DND-41 (cell line): ENCODE data around the gene EPHA3.

Experiments
- ATAC-seq: fragments of 200-7000 bp; cut with Tn5 transposase; 3 replicates; pipeline ENCODE4 v1.9.1; 2021; ENCODE audit warnings: low read depth; ENCODE audit not compliant: insufficient read depth
- DNase-seq: peaks from one replicate; pipeline ENCODE4 v3.0.0-alpha.2; 2020
- H2AFZ ChIP-seq: 2 replicates; pipeline ENCODE4 v1.6.0; 2012; ENCODE audit warnings: low read depth, low read length
- H3K27ac ChIP-seq: 2 replicates; pipeline ENCODE4 v1.5.1; 2012; ENCODE audit warnings: low read length, inconsistent platforms
- H3K27me3 ChIP-seq: fragments of 200-600 bp; sonication (generic); 2 replicates; pipeline ENCODE4 v1.6.0; 2012; ENCODE audit warnings: low read length, mild to moderate bottlenecking, inconsistent platforms; ENCODE audit not compliant: insufficient read depth, poor library complexity
- H3K36me3 ChIP-seq: 2 replicates; pipeline ENCODE4 v1.5.1; 2012; ENCODE audit warnings: low read length, inconsistent platforms; ENCODE audit not compliant: insufficient read depth
- H3K4me1 ChIP-seq: 2 replicates; pipeline ENCODE4 v1.5.1; 2012; ENCODE audit warnings: mild to moderate bottlenecking, low read length; ENCODE audit not compliant: insufficient read depth
- H3K4me2 ChIP-seq: 2 replicates; pipeline ENCODE4 v1.6.0; 2012; ENCODE audit warnings: mild to moderate bottlenecking, moderate library complexity, low read length, inconsistent platforms; ENCODE audit not compliant: insufficient read depth
- H3K4me3 ChIP-seq, 2 experiments: fragments of 200-600 bp in 1 of 2; shearing (Covaris generic) in 1 of 2; 2 replicates each; pipeline ENCODE4 v1.5.1; 2012 to 2016; ENCODE audit warnings: inconsistent platforms in 2 of 2, low read length in 2 of 2, mild to moderate bottlenecking in 2 of 2, low read depth in 1 of 2, moderate library complexity in 1 of 2
- H3K79me2 ChIP-seq: 2 replicates; pipeline ENCODE4 v1.6.0; 2012; ENCODE audit warnings: low read length, inconsistent platforms; ENCODE audit not compliant: insufficient read depth
- H3K9ac ChIP-seq: 2 replicates; pipeline ENCODE4 v1.6.0; 2012; ENCODE audit warnings: low read depth, mild to moderate bottlenecking, inconsistent platforms, low read length, moderate library complexity
- H3K9me3 ChIP-seq: 2 replicates; pipeline ENCODE4 v1.5.1; 2012; ENCODE audit warnings: low read length, moderate library complexity, mild to moderate bottlenecking, inconsistent platforms; ENCODE audit not compliant: insufficient read depth, severe bottlenecking
- H4K20me1 ChIP-seq: 2 replicates; pipeline ENCODE4 v1.6.0; 2012; ENCODE audit warnings: low read length; ENCODE audit not compliant: insufficient read depth
- EZH2 ChIP-seq: IDR thresholded peaks from 3 replicates; pipeline ENCODE4 v1.6.1; 2012; ENCODE audit warnings: borderline replicate concordance, low read depth, mild to moderate bottlenecking, moderate library complexity, low read length, inconsistent platforms; ENCODE audit not compliant: severe bottlenecking
- TF ChIP-seq, protein P1 (sequence below): IDR thresholded peaks from 2 replicates; pipeline ENCODE4 v1.5.1; 2012; ENCODE audit warnings: borderline replicate concordance, low read length, moderate library complexity, mild to moderate bottlenecking; ENCODE audit not compliant: poor library complexity, severe bottlenecking; ENCODE audit errors: extremely low read depth

Gene EPHA3

DNA sequence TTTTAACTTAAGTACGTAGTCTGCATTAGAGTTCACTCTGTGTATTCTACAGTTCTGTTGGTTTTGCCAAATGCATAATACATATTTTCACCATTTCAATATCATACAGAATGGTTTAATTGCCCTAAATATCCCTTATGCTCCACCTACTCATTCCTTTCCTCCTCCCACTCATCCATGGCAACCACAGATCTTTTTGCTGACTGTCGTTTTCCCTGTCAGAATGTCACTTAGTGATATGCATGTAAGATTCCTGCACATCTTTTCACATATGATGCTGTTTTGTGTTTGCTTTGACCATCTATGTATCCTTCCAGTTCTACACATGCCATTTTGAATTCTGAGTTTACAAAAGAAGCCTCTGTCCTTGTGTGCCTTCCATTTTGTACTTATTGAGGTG, 36.7 kb downstream of the EPHA3 start:
- Histone ChIP-seq H2AFZ (no peak overlapping the region), H3K27me3 (no peaks in the 10 kb centered on the region), H3K4me3 (no peak overlapping the region), H3K79me2 (no peaks in the 10 kb centered on the region), H3K4me1 (no peaks in the 10 kb centered on the region), H3K4me2 (no peak overlapping the region), H3K27ac (no peak overlapping the region), H4K20me1 (no peaks in the 10 kb centered on the region), H3K9ac (no peak overlapping the region), H3K36me3 (no peaks in the 10 kb centered on the region), H3K9me3 (no peaks in the 10 kb centered on the region)
- DNase-seq, result no peak
- no peak for TF ChIP-seq EZH2
- TF ChIP-seq, protein P1, sequence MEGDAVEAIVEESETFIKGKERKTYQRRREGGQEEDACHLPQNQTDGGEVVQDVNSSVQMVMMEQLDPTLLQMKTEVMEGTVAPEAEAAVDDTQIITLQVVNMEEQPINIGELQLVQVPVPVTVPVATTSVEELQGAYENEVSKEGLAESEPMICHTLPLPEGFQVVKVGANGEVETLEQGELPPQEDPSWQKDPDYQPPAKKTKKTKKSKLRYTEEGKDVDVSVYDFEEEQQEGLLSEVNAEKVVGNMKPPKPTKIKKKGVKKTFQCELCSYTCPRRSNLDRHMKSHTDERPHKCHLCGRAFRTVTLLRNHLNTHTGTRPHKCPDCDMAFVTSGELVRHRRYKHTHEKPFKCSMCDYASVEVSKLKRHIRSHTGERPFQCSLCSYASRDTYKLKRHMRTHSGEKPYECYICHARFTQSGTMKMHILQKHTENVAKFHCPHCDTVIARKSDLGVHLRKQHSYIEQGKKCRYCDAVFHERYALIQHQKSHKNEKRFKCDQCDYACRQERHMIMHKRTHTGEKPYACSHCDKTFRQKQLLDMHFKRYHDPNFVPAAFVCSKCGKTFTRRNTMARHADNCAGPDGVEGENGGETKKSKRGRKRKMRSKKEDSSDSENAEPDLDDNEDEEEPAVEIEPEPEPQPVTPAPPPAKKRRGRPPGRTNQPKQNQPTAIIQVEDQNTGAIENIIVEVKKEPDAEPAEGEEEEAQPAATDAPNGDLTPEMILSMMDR, result no peak
- ATAC-seq, result no peak

- Histone ChIP-seq H3K27me3 (no peaks in the 10 kb centered on the region), H3K9ac (no peak overlapping the region), H3K9me3 (no peaks in the 10 kb centered on the region), H3K4me1 (no peaks in the 10 kb centered on the region), H3K4me3 (no peak overlapping the region), H3K79me2 (no peaks in the 10 kb centered on the region), H3K36me3 (no peaks in the 10 kb centered on the region), H3K4me2 (no peak overlapping the region), H2AFZ (no peak overlapping the region), H4K20me1 (no peaks in the 10 kb centered on the region), H3K27ac (no peak overlapping the region)
- TF ChIP-seq, protein P1, result no peak
- TF ChIP-seq EZH2, result no peak
- no peak for DNase-seq
- no peak for ATAC-seq
Observed at GRCh38 chr3:89145995-89146394, 38.6 kb downstream of the EPHA3 start.

DNA sequence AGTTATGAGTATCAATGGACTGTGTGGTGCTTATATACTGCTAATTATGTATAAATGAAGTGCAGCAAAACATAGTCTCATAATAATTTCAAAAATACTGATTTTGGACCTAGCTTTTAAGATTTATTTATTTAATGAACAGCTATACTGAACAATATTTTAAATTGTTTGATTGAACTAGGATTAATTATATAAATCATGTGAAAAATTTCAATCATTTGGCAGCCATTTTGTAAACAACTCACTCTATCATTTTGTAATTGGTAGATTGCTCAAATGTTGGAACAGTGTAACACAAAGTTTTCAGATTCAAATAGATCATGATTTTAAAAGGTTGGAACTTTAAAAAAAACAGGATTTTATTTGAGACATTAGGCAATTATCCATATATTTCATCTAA, 47.0 kb downstream of the EPHA3 start:
- no peak overlapping the region for H3K9ac ChIP-seq
- H3K9me3 ChIP-seq, result no peaks in the 10 kb centered on the region
- no peaks in the 10 kb centered on the region for H3K4me1 ChIP-seq
- DNase-seq (no peak), ATAC-seq (no peak)
- H2AFZ ChIP-seq, result no peak overlapping the region
- H3K4me3 ChIP-seq, result no peak overlapping the region
- no peaks in the 10 kb centered on the region for H4K20me1 ChIP-seq
- H3K36me3 ChIP-seq, result no peaks in the 10 kb centered on the region
- TF ChIP-seq, protein P1, result no peak
- no peak for TF ChIP-seq EZH2
- no peak overlapping the region for H3K27ac ChIP-seq
- H3K79me2 ChIP-seq, result no peaks in the 10 kb centered on the region
- no peaks in the 10 kb centered on the region for H3K27me3 ChIP-seq
- no peak overlapping the region for H3K4me2 ChIP-seq

GRCh38 chr3:89155811-89156210, 48.4 kb downstream of the EPHA3 start:
- Histone ChIP-seq H3K4me1 (no peaks in the 10 kb centered on the region), H4K20me1 (no peaks in the 10 kb centered on the region), H3K27ac (no peak overlapping the region), H2AFZ (no peak overlapping the region), H3K9me3 (no peaks in the 10 kb centered on the region), H3K9ac (no peak overlapping the region), H3K79me2 (no peaks in the 10 kb centered on the region), H3K36me3 (no peaks in the 10 kb centered on the region), H3K4me3 (no peak overlapping the region), H3K4me2 (no peak overlapping the region), H3K27me3 (no peaks in the 10 kb centered on the region)
- no peak for TF ChIP-seq EZH2
- DNase-seq (no peak), ATAC-seq (no peak)
